Esophagus squamous epithelium (tissue), 4 donors: ENCODE measurements around the gene KLHL29.

Source experiments
- POLR2A ChIP-seq, 4 donors: fragments of 450-650 bp; IDR thresholded peaks; one replicate each; pipeline ENCODE4 v1.6.1; 2017; ENCODE audit warnings: antibody characterized with exemption in 4 of 4, mild to moderate bottlenecking in 4 of 4, moderate library complexity in 3 of 4
- TF ChIP-seq, protein P1 (sequence below), 6 experiments: fragments of 450-650 bp in 4 of 6; fragments of 200-600 bp in 2 of 6; sonication (generic) in 2 of 6; IDR thresholded peaks; one replicate each; pipeline ENCODE4 v1.5.1; 2016 to 2019; ENCODE audit warnings: antibody characterized with exemption in 6 of 6, mild to moderate bottlenecking in 4 of 6, moderate library complexity in 4 of 6

- TF ChIP-seq, protein P1, sequence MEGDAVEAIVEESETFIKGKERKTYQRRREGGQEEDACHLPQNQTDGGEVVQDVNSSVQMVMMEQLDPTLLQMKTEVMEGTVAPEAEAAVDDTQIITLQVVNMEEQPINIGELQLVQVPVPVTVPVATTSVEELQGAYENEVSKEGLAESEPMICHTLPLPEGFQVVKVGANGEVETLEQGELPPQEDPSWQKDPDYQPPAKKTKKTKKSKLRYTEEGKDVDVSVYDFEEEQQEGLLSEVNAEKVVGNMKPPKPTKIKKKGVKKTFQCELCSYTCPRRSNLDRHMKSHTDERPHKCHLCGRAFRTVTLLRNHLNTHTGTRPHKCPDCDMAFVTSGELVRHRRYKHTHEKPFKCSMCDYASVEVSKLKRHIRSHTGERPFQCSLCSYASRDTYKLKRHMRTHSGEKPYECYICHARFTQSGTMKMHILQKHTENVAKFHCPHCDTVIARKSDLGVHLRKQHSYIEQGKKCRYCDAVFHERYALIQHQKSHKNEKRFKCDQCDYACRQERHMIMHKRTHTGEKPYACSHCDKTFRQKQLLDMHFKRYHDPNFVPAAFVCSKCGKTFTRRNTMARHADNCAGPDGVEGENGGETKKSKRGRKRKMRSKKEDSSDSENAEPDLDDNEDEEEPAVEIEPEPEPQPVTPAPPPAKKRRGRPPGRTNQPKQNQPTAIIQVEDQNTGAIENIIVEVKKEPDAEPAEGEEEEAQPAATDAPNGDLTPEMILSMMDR (IDR thresholded peaks at IDR 0.05) = no peak
- TF ChIP-seq POLR2A (IDR thresholded peaks at IDR 0.05) = no peak
These were observed 124.8 kb downstream of the KLHL29 start for GRCh38 chr2:23509596-23510292.
